Measurements from ENCODE around the gene KANK4. TPM values are rescaled to one million over a fixed set of nuclear protein-coding genes. Genes with fewer than 3 reads are reported as not detected.
A peak's percentile ranks its signal among the peaks of the same experiment; 100 is the strongest.

The KANK4 gene
- 10 to 100 TPM; 28.5 to 48.2 (median 45.7) TPM for total RNA-seq

GRCh38 chr1:62318756-62319544, at the start of gene KANK4:
Gene KANK4 (minus strand): TSS chr1:62319434. CDS start chr1:62281564, 37,870 bp downstream.
- Histone ChIP-seq H3K27me3 (no peaks in the 10 kb centered on the region), H3K36me3 (no peaks in the 10 kb centered on the region), H3K4me1 (peaks cover 0 to 46% (median 0%) of the 10 kb centered on the region in 4 donors), H3K9me3 (no peaks in the 10 kb centered on the region), H3K4me3 (peak within 1 kb of the TSS; percentile 42 to 73 (median 62)), H3K27ac (peak within 1 kb of the TSS; percentile 66 to 90 (median 80))
- DNase-seq (ENCODE audit: low spot score in 2 of 2), result no peak
- TF ChIP-seq CTCF (IDR thresholded peaks at IDR 0.05) (peak in 1 of 5 experiments; percentile 22), POLR2A (IDR thresholded peaks at IDR 0.05) (no peak), EP300 (IDR thresholded peaks at IDR 0.05) (no peak)
- WGBS, 2 donors, result 2% methylated on average over 17 to 43 of the region's 84 CpGs

GRCh38 chr1:62368989-62369388, 49.8 kb upstream of the KANK4 start:
- no peak overlapping the region for H3K27ac ChIP-seq
- no peaks in the 10 kb centered on the region for H3K36me3 ChIP-seq
- no peaks in the 10 kb centered on the region for H3K4me1 ChIP-seq
- H3K27me3 ChIP-seq, result no peaks in the 10 kb centered on the region
- no peak overlapping the region for H3K4me3 ChIP-seq
- TF ChIP-seq POLR2A (IDR thresholded peaks at IDR 0.05) (no peak), EP300 (IDR thresholded peaks at IDR 0.05) (no peak), CTCF (IDR thresholded peaks at IDR 0.05) (no peak)
- peaks cover 0 to 3% (median 0%) of the 10 kb centered on the region in 4 donors for H3K9me3 ChIP-seq
- no peak for DNase-seq (ENCODE audit: low spot score in 2 of 2)
- WGBS, 2 donors, result 94 to 98% methylated on average over 6 of the region's 6 CpGs

- H3K27ac ChIP-seq, result no peak overlapping the region
- peaks cover 0 to 3% (median 0%) of the 10 kb centered on the region in 4 donors for H3K9me3 ChIP-seq
- no peaks in the 10 kb centered on the region for H3K36me3 ChIP-seq
- DNase-seq (ENCODE audit: low spot score in 2 of 2), result no peak
- H3K4me1 ChIP-seq, result no peaks in the 10 kb centered on the region
- WGBS, 2 donors, result 72 to 81% methylated on average over 7 of the region's 7 CpGs
- TF ChIP-seq POLR2A (IDR thresholded peaks at IDR 0.05), result no peak
- TF ChIP-seq EP300 (IDR thresholded peaks at IDR 0.05), result no peak
- TF ChIP-seq CTCF (IDR thresholded peaks at IDR 0.05), result no peak
- no peak overlapping the region for H3K4me3 ChIP-seq
- no peaks in the 10 kb centered on the region for H3K27me3 ChIP-seq
Measured at GRCh38 chr1:62367005-62367557, 47.8 kb upstream of the KANK4 start.

GRCh38 chr1:62364721-62365120, 45.5 kb upstream of the KANK4 start:
- H3K27ac ChIP-seq, result no peak overlapping the region
- no peak overlapping the region for H3K4me3 ChIP-seq
- H3K9me3 ChIP-seq, result peaks cover 0 to 3% (median 0%) of the 10 kb centered on the region in 4 donors
- H3K4me1 ChIP-seq, result no peaks in the 10 kb centered on the region
- DNase-seq (ENCODE audit: low spot score in 2 of 2), result no peak
- no peak for TF ChIP-seq EP300 (IDR thresholded peaks at IDR 0.05)
- TF ChIP-seq POLR2A (IDR thresholded peaks at IDR 0.05), result no peak
- TF ChIP-seq CTCF (IDR thresholded peaks at IDR 0.05), result no peak
- H3K27me3 ChIP-seq, result no peaks in the 10 kb centered on the region
- no peaks in the 10 kb centered on the region for H3K36me3 ChIP-seq

GRCh38 chr1:62362926-62363325, 43.7 kb upstream of the KANK4 start:
- no peaks in the 10 kb centered on the region for H3K27me3 ChIP-seq
- H3K4me1 ChIP-seq, result no peaks in the 10 kb centered on the region
- WGBS, 2 donors, result 60 to 65% methylated on average over 3 of the region's 3 CpGs
- H3K9me3 ChIP-seq, result peaks cover 0 to 3% (median 0%) of the 10 kb centered on the region in 4 donors
- no peaks in the 10 kb centered on the region for H3K36me3 ChIP-seq
- DNase-seq (ENCODE audit: low spot score in 2 of 2), result no peak
- TF ChIP-seq POLR2A (IDR thresholded peaks at IDR 0.05) (no peak), CTCF (IDR thresholded peaks at IDR 0.05) (no peak), EP300 (IDR thresholded peaks at IDR 0.05) (no peak)
- H3K27ac ChIP-seq, result no peak overlapping the region
- no peak overlapping the region for H3K4me3 ChIP-seq
